Activated gamma-delta T cell treated with anti-CD3 and anti-CD28 coated beads, Interleukin-2, amount 50 U/mL, for 16 hours (primary cell): ENCODE measurements around the gene CDKN1A.

Experiments
- DNase-seq: peaks from one replicate; pipeline ENCODE4 v3.0.0-alpha.2; 2020; ENCODE audit warnings: low read depth

Gene CDKN1A

DNA sequence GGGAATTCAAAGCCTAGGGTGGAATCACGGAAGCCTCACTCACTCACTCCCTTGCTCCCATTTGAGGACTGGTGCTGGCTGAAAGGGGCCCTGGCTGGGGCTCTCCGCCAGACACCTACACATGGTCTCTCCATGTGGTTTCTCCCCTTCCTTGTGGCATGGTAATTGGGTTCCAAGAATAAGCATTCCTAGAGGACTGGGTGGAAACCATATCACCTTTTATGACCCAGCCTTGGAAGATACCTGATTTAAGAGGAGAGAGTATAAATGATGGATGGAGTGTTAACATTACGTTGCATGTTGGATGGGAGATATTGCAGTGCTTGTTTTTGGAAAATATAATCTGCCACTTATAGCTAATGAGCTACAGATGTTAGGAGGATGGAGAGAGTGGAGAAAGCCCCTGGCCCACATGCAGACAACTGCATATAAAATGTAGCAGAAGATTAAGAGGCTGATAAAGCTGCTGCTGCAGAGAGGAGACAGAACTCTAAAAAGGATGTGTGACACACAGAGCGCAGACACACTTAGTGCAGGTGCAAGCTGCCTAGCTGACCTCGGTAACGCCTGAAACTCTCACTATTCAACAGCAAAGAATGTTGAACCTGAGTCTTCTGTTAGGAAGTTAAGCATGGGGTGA lies 23.3 kb upstream of the CDKN1A start:
- DNase-seq = no peak

- DNase-seq = no peak
These were observed 22.1 kb upstream of the CDKN1A start for GRCh38 chr6:36656441-36656840.

- no peak for DNase-seq
These were observed 21.2 kb upstream of the CDKN1A start for GRCh38 chr6:36657271-36657670.

- DNase-seq = no peak
These were observed 20.5 kb upstream of the CDKN1A start for GRCh38 chr6:36657942-36658544.

DNA sequence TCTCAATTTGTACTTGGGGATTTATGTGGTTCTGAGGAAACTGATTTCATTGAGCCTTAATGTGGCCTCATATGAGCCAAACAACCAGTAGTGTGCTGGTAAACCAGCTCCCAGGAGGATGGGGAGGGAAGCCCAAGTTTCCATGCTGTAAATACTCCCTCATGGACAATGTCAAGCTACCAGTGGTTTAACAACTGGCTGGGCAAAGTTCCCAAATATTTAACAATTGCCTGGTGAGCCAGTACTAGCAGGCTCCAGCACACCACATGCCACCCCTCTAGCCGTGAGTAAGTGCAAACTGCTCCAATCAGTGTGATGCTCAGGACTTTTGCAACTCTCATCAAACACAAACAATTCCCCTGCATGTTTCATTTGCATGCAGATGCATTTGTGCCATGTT lies 19.2 kb upstream of the CDKN1A start:
- no peak for DNase-seq

DNA sequence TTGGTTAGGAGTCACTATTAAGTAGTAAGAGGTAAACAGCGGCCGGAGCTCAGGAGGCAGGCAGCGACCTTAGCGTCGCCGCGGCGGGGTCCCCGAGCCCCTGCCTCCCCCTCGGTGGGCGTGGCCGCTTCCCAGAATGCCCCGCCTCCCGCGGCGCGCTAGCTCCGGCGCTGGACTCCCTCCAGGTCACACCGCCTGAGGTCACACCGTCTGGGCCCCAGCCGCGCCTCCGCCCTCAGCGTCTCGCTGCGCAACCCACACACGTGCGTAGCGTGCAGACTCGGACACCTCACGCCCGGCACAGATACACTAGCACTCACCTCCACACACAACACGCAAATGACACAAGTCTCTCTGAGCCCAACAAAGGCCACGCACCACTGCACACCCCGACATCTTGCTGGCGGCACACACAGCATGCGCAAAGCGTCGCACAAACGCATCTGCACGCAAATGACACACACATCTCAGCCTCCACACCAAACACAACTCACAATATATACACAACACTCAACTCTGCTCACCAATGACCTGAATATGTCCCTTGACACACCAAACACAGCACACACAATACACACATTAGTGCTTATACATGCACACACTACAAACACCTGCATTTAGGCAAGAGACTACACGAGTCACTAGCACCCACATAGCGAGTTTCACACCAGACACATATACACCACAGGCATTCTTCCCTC lies 17.6 kb upstream of the CDKN1A start:
- no peak for DNase-seq

DNA sequence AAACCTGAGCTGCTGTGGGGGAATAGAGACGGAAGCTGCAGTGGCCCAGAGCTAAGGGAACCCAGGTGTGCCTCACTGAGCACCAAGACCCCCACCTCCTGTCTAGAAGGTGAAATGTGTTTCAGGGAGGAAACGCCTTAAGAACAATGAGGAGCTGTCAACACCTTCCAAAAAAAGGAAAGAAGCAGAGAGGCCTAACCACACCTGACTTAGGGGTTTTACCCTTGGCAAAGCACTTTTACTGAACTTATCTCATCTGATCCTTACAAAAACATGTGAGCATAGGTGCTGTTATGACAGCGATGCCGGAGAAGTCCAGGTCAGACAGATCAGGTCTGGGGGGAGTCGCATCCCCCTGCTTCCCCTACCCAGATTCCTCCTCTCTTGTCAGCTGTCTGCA lies 16.1 kb upstream of the CDKN1A start:
- no peak for DNase-seq

DNA sequence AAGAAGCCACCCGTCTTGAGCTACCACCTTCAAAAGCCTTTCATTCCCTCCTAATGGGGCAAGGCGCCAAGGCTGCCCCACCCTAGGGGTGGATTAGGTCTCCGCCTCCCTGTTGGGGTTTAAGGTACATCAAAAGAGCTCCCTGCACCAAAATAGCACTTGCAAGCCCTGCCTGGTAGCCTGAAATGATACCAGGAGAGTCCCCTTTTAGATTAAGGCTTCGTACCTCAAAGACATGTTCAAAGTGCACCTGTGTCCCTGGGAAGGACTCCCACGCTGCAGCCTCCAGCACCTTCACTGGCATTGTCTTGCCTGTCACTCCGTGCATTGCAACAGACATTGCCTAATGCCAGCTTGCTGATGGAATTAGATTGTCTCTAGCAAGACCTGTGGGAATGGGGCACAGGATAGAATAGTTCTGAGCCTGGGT lies 15.7 kb upstream of the CDKN1A start:
- DNase-seq = no peak

DNA sequence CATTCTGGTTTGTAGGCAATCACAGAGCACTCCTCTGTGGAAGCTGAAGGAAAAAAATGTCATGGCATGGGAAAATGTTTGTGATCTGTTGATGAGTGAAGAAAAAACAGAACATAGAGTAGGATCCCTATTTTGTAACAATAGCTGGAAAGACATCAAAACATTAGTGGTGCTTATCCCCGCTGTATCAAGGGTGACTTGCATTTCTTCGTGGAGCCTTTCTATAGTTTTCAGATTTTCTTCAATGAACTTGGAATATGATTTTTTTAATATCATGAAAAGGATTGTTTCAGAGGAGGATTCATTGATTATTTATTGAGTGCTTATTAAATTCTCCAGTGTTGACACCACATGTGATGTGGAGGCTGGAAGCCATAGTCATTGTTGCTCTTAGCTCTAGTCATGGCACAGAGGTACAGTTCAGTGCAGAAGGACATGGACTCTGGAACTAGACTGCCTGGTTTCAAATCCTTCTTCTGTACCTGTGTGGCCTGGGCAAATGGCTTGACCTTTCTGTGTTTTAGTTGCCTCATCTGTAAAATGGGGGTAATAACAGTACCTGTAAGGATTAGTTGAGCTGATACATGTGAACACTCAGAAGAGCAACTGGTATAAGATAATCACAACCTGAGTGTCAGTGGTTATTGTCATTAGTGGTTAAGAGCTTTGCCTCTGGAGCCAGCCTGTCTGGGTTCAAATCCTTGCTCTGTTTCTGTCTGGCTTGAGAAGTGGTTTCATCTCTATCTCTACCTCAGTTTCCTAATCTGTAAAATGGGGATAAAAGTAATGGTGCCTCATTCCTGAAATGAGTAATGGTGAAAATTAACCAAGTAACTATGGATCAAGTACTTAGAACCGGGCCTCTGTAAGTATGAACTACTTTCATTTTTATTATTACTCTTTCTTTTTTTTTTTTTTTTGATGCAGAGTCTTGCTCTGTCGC lies 14.7 kb upstream of the CDKN1A start:
- no peak for DNase-seq

DNA sequence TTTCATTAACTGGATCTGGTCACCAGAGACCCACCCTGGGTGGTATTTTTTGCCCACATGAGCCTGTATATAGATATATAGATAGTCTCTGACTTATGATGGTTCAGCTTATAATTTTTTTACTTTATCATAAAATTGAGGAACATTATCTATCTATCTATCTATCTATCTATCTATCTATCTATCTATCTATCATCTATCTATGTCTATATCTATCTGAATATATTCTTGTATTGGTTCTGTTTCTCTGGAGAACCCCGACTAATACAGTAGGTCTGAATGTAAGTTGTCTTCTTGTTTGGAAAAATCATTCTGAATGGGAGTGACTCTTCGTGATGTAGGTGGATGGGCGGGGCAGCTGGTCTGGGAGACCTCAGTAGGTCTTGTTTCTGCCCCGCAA lies 13.3 kb upstream of the CDKN1A start:
- DNase-seq = no peak

- no peak for DNase-seq
These were observed 12.2 kb upstream of the CDKN1A start for GRCh38 chr6:36666287-36666686.

GRCh38 chr6:36666826-36667591 lies 11.5 kb upstream of the CDKN1A start:
- no peak for DNase-seq

GRCh38 chr6:36668591-36668990 lies 9.9 kb upstream of the CDKN1A start:
- DNase-seq = no peak

DNA sequence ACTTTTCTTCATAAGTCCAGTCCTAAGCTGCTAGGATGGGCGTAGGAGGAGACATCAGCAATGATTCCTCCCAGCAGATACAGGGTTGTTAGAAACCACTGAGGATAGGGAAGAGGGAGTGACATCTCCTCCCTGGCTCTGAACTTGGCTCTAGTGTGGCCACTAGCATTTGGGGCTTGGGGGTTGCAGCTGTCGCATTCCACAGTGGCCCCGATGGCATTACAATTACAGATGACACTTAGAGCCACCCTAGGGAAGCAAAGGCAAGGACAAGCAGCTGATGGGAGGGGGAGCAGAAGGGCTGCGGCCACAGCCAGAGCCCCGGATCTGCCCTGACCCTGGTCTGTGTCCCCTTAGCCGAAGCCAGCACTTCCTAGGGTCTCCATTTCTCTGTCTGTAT lies 9.5 kb upstream of the CDKN1A start:
- no peak for DNase-seq

DNA sequence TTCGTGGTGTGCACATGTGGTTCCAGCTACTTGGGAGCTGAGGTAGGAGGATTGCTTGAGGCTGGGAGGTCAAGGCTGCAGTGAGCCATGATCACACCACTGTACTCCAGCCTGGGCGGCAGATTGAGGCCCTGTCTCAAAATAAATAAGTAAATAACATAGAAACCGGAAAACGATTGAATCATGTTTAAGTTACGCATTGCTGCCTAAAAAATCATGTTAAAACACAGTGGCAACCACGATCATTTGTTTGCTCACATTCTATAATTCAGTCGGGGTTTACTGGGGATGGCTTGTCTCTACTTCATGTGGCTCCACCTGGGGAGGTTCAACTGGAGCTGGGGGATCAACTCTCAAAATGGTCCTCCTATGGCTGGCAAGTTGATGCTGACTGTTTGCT lies 8.2 kb upstream of the CDKN1A start:
- DNase-seq = no peak

- no peak for DNase-seq
These were observed 6.7 kb upstream of the CDKN1A start for GRCh38 chr6:36671687-36672375.

- DNase-seq = no peak
These were observed 4.6 kb upstream of the CDKN1A start for GRCh38 chr6:36673882-36674281.

- no peak for DNase-seq
These were observed 3.6 kb upstream of the CDKN1A start for GRCh38 chr6:36674942-36675341.

DNA sequence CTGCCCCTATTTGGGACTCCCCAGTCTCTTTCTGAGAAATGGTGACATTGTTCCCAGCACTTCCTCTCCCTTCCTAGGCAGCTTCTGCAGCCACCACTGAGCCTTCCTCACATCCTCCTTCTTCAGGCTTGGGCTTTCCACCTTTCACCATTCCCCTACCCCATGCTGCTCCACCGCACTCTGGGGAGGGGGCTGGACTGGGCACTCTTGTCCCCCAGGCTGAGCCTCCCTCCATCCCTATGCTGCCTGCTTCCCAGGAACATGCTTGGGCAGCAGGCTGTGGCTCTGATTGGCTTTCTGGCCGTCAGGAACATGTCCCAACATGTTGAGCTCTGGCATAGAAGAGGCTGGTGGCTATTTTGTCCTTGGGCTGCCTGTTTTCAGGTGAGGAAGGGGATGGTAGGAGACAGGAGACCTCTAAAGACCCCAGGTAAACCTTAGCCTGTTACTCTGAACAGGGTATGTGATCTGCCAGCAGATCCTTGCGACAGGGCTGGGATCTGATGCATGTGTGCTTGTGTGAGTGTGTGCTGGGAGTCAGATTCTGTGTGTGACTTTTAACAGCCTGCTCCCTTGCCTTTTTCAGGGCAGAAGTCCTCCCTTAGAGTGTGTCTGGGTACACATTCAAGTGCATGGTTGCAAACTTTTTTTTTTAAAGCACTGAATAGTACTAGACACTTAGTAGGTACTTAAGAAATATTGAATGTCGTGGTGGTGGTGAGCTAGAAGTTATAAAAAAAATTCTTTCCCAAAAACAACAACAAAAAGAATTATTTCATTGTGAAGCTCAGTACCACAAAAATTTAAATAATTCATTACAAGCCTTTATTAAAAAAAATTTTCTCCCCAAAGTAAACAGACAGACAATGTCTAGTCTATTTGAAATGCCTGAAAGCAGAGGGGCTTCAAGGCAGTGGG lies 2.1 kb upstream of the CDKN1A start:
- no peak for DNase-seq
